Measurements from ENCODE around the gene C16orf92.
"Not testable (repeated sequence)": the region's sequence is repeated elsewhere in the genome, so short reads cannot be mapped to it uniquely, and the experiment has no call there.

Gene C16orf92

DNA sequence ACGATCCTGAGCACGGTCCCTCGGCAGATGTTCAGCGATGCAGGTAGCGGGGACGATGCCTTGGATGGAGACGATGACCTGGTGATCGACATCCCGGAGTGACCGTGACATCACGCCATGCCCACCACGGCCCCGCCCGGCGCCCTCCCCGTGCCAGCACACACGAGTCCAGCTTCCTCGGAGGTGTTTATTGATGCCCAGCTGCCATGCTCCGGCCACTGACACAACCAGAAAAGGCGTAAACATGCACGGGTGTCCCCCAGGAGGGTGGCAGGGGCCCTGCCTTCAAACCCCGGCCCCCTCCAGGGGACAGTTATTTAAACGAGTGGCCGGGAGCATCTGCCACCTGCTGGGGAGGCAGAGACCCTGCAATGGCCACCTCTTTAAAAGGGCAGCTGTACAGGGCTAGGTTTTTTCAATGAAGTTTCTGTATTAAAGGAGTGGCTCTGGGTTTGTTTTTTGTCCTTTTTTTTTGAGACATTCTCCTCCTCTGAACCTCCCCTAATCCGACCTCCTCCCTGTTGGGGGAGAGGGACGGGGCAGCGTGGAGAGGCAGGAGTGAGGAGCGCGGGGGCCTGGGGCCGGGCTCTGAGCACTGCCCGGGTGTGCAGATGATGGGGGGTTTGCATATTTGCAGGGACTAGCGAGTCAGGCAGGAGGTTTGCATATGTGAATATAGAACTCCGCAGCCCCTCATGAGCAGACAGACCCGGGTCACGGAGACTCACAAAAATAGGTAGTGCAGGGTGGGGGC, 17.5 kb upstream of the C16orf92 start:
- peak; percentile 55 for DNase-seq

DNA sequence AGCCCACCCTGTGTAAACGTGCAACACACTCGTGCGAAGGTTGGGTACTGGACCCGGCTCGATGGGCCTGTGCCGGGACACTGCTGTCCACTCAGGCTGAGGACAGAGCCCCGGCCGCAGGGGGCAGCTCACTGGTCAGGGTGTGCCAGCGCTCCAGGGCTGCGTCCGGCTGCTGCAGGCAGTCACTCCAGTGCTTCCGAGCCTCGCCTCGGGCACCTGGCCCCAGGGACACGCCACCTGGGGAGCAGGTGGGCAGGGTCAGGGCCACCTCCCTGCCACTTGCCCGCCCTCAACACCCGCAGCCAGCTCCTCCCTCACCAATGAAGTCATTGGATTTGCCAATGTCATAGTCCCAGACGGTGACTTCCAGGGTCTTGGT, 16.9 kb upstream of the C16orf92 start:
- no peak for DNase-seq

DNA sequence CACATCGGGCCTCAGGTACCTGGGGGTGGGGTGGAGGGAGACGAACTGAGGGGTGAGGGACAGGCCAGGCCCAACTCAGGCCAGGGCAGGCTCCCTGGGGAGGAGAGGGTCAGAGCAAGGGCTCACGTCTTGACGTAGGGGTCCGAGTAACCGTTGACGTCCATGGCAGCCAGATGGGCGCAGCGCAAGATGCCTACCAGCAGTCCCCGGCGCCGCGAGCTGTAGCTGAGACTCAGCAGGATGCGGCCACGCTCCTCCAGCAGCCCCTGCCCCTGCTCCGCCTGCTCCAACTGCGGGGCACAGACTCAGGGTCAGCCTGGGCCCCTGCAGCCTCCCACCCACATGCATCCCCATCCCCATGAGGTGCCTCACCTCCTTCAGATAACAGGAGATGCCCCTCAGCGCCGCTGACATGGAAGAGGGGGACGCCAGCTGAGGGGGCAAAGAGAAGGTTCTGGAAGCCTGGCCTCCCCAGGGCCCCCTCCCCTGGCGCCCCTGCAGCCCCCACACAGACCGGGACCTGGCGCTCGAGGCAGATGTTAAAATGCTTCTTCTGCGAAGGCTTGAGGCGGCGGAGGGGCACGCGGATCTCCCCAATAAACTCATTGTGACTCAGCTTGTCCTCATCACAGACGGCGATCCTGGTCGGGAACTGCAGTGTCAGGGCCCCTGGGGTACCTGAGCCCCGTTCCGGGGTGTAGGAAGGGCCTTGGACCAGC, 16.2 kb upstream of the C16orf92 start:
- no peak for DNase-seq

DNA sequence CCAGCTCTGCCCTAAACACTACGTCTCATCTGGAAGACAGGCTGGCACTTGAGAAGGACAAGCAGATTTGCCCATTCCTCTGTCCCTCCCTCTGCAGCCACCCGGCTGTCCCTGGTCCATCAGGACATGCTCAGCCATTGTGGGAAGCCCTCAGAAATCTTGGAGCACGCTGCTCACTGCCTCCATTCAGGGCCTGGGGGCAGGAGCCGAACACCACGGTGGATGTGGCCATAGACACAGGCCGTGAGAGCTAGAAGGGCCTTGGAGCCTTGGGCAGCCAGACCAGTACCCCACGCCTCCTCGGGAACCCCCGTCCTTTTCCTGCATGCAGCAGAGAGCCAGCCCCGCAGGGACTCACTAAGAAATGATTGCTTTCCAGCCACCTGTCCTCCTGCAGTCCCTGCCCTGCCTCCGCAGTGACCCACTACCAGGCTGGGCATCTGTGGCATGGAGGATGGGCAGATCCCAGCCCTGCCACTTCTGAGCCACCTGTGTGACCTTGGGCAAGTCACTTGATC, 15.6 kb upstream of the C16orf92 start:
- DNase-seq = no peak

DNA sequence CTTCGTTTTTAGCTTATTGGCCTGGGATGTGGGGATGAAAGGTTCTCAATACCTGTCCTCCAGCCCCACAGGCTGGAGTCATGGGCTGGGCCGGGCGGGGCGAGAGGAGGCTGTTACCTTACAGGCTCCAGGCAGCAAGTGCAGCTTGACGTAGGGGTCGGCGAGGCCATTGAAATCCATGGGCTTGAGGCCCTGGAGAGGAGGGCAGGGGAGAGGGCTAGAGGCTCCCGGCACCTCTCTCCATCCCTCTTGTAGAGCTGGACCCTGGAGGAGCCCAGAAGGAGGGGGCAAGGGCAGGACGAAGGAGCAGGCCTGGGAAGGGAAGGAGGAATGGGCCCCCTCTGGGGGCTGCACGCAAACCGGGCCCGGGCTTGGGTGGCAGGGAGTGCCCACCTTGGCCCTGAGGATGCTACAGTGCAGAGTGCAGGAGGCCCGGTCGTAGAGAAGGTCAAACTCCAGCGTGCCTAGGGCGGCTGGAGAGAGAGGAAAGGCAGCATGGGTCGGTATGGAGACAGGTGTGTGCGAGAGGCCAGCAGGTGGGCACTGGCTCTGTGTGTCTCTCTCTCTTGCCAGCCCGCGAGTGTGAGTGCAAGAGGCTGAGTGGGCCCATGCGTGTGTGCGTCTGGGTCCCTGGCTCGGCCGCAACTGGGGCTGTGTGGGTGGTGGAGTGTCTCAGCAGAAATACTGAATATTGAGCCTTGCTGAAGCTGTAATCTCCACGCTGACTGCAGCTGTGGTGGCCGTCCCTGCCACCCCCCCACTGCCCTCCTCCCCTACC, 13.7 kb upstream of the C16orf92 start:
- DNase-seq = no peak

DNA sequence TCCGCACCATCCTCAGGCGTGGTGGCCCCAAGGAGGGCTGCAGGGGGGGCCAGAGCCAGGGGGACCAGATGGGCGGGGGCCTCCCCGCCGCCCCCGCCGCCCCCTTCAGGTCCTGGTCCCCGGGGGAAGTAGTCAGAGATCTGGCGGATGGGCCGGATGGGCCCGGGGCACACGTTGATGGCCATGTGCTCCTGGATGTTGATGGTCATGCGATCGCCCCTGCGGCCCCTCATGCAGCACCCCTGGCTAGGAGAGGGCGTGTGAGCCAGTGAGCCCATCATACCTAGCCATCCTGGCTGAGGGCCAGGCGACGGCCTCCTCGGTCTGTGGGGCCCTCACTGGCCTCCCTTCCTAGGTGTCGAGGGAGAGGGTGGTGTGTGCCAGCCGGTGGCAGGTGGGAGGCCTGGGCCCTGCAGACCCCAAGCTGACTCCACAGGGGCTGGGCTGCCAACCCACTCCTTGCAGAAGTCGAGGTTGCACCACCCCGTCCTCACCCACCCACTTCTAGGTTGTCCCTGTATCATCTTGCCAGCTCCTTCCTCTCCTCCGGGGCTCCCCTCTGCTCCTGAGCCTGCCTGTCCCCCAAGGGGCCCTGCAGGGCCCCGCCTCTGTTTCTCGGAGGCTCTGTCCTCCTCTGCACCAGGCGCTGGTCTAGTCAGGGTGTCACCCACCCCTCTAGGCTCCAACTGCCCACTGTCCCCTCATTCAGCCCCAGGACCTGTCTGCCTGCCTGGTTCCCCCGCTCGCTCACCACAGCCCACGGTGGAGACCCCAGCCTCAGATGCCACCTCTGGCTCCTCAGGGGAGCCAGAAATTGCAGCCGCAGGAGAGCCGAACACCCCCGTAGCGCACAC, 12.8 kb upstream of the C16orf92 start:
- no peak for DNase-seq

DNA sequence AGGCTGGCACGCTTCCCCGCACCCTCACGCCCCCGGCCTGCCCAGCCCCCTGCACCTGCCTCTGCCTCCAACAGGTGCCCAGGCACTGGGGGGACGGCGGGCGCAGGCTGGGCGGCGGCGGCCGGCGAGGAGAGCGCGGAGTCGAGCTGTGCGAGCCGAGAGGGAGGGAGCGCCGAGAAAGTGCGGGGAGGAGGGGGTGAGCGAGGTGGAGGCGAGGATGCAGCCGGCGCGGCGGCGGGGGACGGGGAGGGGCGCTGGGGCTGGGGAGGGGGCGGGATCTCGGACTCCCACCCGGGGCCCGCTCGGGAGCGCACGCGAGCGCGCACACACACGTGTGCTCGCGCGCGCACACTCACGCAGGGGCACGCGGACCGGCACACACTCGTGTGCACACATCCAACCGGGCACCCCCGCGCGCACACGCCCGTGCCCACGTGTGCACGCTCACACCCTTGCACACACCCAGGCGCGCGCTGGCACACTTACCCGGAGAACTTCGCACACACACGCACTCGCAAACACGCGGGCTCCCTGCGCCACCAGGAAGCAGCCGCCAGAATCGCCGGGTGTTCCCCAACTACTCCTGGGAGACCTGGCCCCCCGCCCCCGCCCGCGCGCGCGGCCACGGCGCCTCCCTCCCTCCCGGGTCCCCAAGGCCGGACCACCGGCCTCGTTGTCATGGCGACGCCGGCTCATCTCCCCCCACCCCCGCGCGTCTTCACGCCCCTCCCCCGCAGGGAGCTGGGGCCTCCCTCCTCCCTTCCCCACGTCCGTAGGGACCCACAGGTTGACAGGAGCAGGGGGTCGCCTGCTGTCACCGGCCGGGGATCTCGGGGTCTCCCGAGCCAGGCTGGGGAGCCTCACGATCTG, 11.9 kb upstream of the C16orf92 start, which contains the start of gene DOC2A:
Gene DOC2A (minus strand): TSS at position 184 of the 870 bp plus-strand sequence. CDS start 805 bp downstream, outside the sequence.
- peak; percentile 56 for DNase-seq

DNA sequence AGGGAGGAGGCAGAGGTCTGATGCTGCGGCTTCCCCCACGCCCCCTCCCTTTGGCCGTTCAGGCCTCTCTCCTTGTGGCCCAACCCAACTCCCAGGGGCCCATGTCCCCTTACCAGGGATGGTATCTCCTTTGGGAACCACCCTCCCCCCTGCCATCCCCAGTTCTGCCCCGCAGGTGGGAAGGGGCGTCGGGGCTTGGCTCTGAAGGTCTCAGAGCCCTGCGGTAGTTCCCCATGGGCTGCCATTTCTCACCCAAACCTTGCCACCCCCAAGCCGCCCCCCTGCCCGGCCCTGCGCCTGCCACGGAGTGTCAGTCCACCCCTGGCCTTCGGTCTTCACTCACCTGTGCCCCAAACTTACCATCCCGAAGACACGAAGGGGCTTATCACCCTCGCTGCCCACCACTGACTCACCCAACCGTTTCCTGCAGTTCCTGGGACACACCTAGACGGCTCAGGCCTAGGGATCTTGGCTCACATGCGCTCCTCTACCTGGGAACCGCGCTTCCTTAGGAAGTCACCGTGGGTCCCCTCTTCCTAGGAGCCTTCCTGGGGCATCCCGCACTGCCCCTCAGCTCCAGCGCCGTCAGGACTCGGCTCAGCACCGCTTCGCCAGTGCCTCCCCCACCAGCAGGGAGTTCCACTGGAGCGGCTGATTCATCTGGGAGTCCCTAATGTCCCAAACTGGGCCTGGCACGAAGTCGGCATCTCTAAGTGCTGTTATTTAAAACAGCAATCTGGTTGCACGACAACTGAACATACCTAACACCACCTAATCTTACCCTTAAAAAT, 11.1 kb upstream of the C16orf92 start:
- DNase-seq = no peak

DNA sequence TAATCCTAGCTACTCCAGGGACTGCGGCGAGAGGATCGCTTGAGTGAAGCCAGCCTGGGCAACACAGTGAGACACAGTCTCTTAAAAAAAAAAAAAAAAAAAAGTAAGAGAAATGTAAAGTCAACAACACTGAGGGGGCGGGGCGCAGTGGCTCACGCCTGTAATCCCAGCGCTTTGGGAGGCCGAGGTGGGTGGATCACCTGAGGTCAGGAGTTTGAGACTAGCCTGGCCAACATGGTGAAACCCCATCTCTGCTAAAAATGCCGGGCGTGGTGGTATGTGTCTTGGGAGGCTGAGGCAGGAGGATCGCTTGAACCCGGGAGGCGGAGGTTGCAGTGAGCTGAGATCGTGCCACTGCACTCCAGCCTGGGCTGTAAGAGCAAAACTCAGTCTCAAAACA, 10.4 kb upstream of the C16orf92 start:
- not testable (repeated sequence) for DNase-seq

DNA sequence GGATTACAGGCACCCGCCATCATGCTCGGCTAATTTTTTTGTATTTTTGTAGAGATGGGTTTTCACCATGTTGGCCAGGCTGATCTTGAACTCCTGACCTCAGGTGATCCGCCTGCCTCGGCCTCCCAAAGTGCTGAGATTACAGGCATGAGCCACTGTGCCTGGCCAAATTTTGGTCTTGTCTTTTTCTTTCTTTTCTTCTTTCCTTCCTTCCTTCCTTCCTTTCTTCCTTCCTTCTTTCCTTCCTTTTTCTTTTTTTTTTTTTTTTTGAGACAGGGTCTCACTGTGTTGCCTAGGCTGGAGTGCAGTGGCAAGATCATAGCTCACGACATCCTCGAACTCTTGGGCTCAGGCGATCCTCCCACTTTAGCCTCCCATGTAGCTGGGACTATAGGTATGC, 7.5 kb upstream of the C16orf92 start:
- not testable (repeated sequence) for DNase-seq

DNA sequence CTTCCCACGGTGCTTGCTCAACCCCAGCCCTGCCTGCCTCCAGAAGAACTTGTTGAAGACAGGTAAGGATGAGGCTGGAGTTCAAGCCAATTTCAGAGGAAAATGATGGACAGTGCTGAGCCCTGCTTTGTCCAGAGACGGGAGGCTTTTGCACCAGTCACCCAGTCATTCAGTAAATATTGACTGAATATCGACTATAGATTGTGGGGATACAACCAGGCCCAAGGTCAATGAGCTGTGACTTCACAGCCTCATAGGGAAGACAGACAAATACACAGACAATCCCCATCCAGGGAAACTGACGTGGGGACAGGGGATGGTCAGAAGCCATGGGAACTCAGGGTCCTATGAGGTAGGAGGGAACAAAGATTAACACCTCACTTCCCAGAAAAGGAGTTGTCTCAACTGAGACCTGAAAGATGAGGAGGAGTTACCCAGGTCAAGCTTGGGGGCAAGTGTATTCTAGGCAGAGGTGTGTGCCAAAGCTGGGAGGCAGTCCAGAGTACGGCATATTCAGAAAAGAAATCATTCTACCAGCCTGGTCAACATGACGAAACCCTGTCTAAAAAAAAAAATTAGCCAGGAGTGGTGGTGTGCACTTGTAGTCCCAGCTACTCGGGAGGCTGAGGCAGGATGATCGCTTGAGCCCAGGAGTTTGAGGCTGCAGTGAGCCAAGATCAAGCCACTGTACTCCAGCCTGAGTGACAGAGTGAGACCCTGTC, 6.3 kb upstream of the C16orf92 start:
- no peak for DNase-seq

DNA sequence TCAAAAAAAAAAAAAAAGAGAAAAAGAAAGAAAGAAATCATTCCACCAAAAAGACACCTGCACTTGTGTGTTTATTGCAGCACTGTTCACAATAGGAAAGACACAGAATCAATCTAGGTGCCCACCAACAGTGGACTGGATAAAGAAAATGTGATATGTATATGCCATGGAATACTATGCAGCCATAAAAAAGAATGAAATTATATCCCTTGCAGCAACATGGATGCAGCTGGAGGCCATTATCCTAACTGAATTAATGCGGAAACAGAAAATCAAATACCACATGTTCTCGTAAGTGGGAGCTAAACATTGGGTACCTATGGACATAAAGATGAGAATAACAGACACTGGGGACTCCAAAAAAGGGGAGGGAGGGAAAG, 5.7 kb upstream of the C16orf92 start:
- no peak for DNase-seq

DNA sequence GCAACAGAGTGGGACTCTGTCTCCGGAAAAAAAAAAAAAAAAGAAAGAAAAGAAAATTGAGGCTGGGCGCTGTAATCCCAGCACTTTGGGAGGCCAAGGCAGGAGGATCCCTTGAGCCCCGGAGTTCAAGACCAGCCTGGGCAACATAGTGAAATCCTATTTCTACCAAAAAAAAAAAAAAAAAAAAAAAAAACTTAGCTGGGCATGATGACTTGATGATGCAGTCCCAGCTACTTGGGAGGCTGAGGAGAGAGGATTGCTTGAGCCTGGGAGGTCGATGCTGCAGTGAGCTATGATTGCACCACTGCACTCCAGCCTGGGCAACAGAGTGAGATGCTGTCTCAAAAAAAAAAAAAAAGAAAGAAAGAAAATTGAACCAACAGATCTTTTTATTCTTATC, 5.1 kb upstream of the C16orf92 start:
- DNase-seq = not testable (repeated sequence)

DNA sequence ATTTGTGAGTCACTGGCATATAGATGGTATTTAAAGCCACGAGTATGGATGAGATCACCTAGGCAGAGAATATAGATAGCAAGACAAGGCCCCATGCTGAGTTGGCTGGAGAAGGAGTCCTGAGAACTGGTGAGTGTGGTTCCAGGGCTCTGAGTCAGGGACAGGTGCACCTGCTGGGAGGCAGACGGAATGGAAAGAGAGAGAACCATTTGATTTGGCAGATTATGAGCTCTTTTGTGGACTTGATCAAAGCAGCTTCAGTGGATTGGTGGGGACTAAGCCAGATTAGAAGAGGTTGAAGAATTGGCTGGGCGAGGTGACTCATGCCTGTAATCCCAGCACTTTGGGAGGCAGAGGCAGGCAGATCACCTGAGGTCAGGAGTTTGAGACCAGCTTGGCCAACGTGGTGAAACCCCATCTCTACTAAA, 4.3 kb upstream of the C16orf92 start:
- DNase-seq = peak; percentile 47

DNA sequence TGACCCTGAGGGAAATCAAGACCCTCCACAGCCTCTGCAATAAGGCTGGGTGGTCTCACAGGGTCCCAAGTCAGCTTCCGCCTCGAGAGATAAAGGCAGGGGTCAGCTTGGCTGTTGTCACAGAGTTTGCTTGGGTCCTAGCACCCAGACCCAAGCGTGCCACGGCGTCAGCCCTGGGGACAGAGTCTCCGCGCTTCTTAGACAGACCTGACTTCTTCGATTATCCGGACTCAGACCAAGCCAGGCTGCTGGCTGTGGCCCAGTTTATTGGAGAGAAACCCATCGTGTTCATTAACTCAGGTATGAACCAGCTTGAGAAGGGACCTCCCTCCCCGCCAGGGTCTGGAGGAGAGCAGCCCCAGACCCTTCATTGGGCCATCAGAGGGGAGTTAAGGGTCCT, 588 bp downstream of the C16orf92 start:
- DNase-seq = no peak

DNA sequence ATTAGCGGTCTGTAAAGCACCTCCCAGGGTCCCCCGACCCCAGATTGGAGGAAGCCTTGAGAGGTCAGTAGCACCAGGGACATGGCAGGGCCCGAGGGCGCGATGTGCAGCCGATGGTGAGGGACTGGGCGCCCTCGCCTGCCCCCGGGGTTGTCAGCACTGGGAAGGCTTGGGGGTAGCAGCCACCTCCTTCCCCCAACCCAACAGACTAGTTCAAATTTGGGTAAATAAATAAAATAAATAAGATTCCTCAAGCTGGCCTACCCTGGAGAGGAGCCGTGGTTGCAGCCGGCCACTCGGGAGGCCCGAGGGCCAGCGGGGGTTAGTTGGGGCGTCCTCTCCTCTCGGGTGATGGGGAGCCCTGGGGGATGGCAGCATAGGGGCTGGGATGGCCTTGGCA, 1.5 kb downstream of the C16orf92 start:
- no peak for DNase-seq

DNA sequence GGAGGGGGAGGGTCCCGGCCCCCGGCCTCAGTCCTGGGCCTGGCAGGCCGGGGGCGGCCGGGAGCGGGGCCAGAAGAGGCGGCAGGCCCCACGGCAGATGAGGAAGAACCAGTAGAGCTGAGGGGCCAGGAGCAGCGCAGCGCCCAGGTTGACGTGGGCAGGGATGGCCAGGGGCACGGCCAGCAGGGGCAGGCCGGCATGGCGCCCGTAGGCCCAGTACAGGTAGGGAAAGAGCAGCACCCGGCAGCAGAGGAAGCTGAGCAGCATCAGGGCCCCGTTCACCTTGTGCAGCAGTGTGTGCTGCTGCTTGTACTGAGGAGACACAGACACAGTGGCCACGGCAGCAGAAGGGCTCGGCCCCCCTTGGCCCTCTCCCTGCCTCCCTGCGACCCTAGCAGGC, 2.2 kb downstream of the C16orf92 start:
- DNase-seq = no peak

DNA sequence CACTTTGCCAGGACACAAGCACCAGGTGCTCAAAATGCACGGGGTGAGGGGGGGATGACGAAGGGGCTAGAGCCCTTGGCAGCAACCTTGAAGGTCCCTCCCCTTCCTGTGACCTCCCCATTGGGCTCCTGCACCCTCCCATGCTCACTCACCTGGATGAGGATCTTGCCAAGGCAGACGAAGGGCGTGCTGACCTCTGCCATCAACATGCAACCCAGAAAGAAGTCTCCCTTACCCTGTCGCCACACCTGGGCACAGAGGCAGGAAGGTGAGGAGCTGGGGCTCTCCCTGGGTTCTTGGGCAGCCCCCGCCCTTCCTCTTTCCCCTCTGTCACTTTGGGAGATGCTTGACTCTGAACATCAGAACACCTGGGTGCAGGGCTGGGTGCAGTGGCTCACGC, 2.6 kb downstream of the C16orf92 start:
- DNase-seq = no peak

DNA sequence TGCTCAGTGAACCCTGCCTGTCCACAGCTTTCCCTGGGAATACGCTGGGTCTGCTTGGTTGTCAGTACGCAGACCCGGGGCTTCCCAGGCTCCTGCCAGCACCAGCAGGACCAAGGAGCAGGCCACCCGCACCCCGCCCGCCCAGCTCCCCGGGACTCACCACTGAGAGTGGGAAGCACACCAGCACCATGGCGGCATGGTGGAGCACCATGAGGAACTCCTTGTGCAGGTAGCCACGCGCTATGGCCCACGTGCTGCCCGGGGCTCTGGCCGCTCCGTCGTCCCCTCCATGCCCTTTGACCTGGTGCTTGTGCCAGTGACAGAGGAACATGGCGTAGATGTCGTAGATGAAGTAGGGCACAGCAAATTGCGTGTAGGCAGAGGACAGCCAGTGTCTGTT, 3.5 kb downstream of the C16orf92 start:
- DNase-seq = no peak
